HG03045 (cell line): ENCODE data around the gene ERC2.

ENCODE experiments used
- ATAC-seq: cut with Tn5 transposase; IDR thresholded peaks from one replicate; pipeline ENCODE4 v1.9.1; 2021; ENCODE audit warnings: mild to moderate bottlenecking, moderate library complexity; ENCODE audit not compliant: unreplicated experiment

ERC2 gene

GRCh38 chr3:56130036-56130435, 338.2 kb downstream of the ERC2 start:
- no peak for ATAC-seq

GRCh38 chr3:56126632-56127031, 341.6 kb downstream of the ERC2 start:
- no peak for ATAC-seq

GRCh38 chr3:56125358-56126005, 342.8 kb downstream of the ERC2 start:
- no peak for ATAC-seq

- ATAC-seq, result no peak
Measured at GRCh38 chr3:56124546-56124945, 343.7 kb downstream of the ERC2 start.

- ATAC-seq, result no peak
Measured at GRCh38 chr3:56123487-56123886, 344.8 kb downstream of the ERC2 start.

- no peak for ATAC-seq
Measured at GRCh38 chr3:56122911-56123310, 345.4 kb downstream of the ERC2 start.

GRCh38 chr3:56121716-56122115, 346.6 kb downstream of the ERC2 start:
- ATAC-seq, result no peak

GRCh38 chr3:56119575-56120349, 348.5 kb downstream of the ERC2 start:
- ATAC-seq, result no peak

- no peak for ATAC-seq
Measured at GRCh38 chr3:56118968-56119367, 349.3 kb downstream of the ERC2 start.

- no peak for ATAC-seq
Measured at GRCh38 chr3:56115698-56116097, 352.6 kb downstream of the ERC2 start.

- ATAC-seq, result no peak
Measured at GRCh38 chr3:56115199-56115598, 353.1 kb downstream of the ERC2 start.

GRCh38 chr3:56113908-56114307, 354.4 kb downstream of the ERC2 start:
- ATAC-seq, result no peak

- ATAC-seq, result no peak
Measured at GRCh38 chr3:56113231-56113630, 355.0 kb downstream of the ERC2 start.

GRCh38 chr3:56111606-56112304, 356.5 kb downstream of the ERC2 start:
- no peak for ATAC-seq

GRCh38 chr3:56110886-56111285, 357.4 kb downstream of the ERC2 start:
- no peak for ATAC-seq

- no peak for ATAC-seq
Measured at GRCh38 chr3:56107157-56107556, 361.1 kb downstream of the ERC2 start.

GRCh38 chr3:56102032-56102431, 366.2 kb downstream of the ERC2 start:
- ATAC-seq, result no peak

GRCh38 chr3:56101576-56101975, 366.7 kb downstream of the ERC2 start:
- ATAC-seq, result no peak

GRCh38 chr3:56096999-56097398, 371.3 kb downstream of the ERC2 start:
- ATAC-seq, result no peak

GRCh38 chr3:56094170-56094569, 374.1 kb downstream of the ERC2 start:
- no peak for ATAC-seq

- ATAC-seq, result no peak
Measured at GRCh38 chr3:56089739-56090138, 378.5 kb downstream of the ERC2 start.
